A673 (cell line): ENCODE measurements around the gene PLA2G15. TPM values are rescaled to one million over a fixed set of nuclear protein-coding genes. Genes with fewer than 3 reads are reported as not detected.

ENCODE experiments used
- BruUV-seq: library from RNA; stranded (reverse); fragments of 400-500 nt; replicated peaks from 2 replicates; lab custom pipeline; 2021; lab: Mats Ljungman, UMichigan
- CTCF ChIA-PET: fragments of 300-600 bp; sonication (Branson Sonifier 250); formaldehyde crosslinking; loops from one replicate; lab custom pipeline; 2022; ENCODE audit warnings: antibody characterized with exemption; lab: Charles Lee
- POLR2A ChIA-PET: fragments of 300-600 bp; sonication (Branson Sonifier 250); formaldehyde crosslinking; loops from one replicate; lab custom pipeline; 2022; ENCODE audit warnings: antibody characterized with exemption; ENCODE audit not compliant: low non-redundant PET; lab: Charles Lee
- DNase-seq: peaks from one replicate; pipeline ENCODE4 v3.0.0-alpha.2; 2015; ENCODE audit warnings: low spot score
- H3K27ac ChIP-seq: fragments of 200-600 bp; sonication (generic); 2 replicates; pipeline ENCODE4 v1.5.1; 2016; ENCODE audit warnings: mixed run types, low read depth, mild to moderate bottlenecking, mixed read lengths, antibody characterized with exemption, low read length; ENCODE audit not compliant: poor library complexity, severe bottlenecking
- H3K27me3 ChIP-seq: fragments of 200-600 bp; sonication (generic); replicated peaks from 2 replicates; pipeline ENCODE4 v1.6.1; 2017; ENCODE audit warnings: mixed run types, low read depth, mild to moderate bottlenecking, mixed read lengths, antibody characterized with exemption, low read length; ENCODE audit not compliant: insufficient read depth, poor library complexity
- H3K36me3 ChIP-seq: fragments of 200-600 bp; sonication (generic); 2 replicates; pipeline ENCODE4 v1.6.1; 2016; ENCODE audit warnings: mixed run types, mild to moderate bottlenecking, mixed read lengths, antibody characterized with exemption, low read length; ENCODE audit not compliant: insufficient read depth, poor library complexity, severe bottlenecking
- H3K4me1 ChIP-seq: fragments of 200-600 bp; sonication (generic); 2 replicates; pipeline ENCODE4 v1.6.1; 2017; ENCODE audit warnings: mixed run types, mild to moderate bottlenecking, mixed read lengths, antibody characterized with exemption, low read length; ENCODE audit not compliant: insufficient read depth, poor library complexity, severe bottlenecking
- H3K4me3 ChIP-seq: fragments of 200-600 bp; sonication (generic); 2 replicates; pipeline ENCODE4 v1.5.1; 2016; ENCODE audit warnings: low read depth, mixed run types, mild to moderate bottlenecking, mixed read lengths, low read length; ENCODE audit not compliant: poor library complexity, severe bottlenecking
- H3K9me3 ChIP-seq: fragments of 200-600 bp; sonication (generic); 2 replicates; pipeline ENCODE4 v1.6.1; 2016; ENCODE audit warnings: mixed run types, low read depth, mild to moderate bottlenecking, mixed read lengths, antibody characterized with exemption, low read length; ENCODE audit not compliant: poor library complexity, severe bottlenecking
- CTCF ChIP-seq: fragments of 300-800, 200-600 bp; sonication (generic); conservative IDR thresholded peaks from 2 replicates; pipeline ENCODE4 v1.5.1; 2017; ENCODE audit warnings: low read depth, mild to moderate bottlenecking, antibody characterized with exemption, low read length, moderate library complexity, mixed read lengths
- EZH2 ChIP-seq: fragments of 200-600 bp; sonication (generic); IDR thresholded peaks from 2 replicates; pipeline ENCODE4 v1.6.1; 2017; ENCODE audit warnings: borderline replicate concordance, low read depth, mild to moderate bottlenecking, mixed read lengths, antibody characterized with exemption, low read length; ENCODE audit not compliant: poor library complexity, severe bottlenecking
- intact Hi-C: fragments of 100-400 bp; cut with micrococcal nuclease; formaldehyde crosslinking; loops from one replicate; pipeline ENCODE4 v1.10.0; 2022; ENCODE audit not compliant: unreplicated experiment
- total RNA-seq: library from RNA; stranded (reverse); gene quantifications from 2 replicates; pipeline ENCODE4 v1.2.3, GENCODE V29; 2021

PLA2G15 gene
- total RNA-seq, 1 experiment from 2014 or later: 8.1 TPM

GRCh38 chr16:68298907-68299561, 53.9 kb downstream of the PLA2G15 start:
- Histone ChIP-seq H3K27ac (peak overlapping the region; percentile 64), H3K4me1 (peaks cover 31% of the 10 kb centered on the region), H3K36me3 (peaks cover 79% of the 10 kb centered on the region), H3K27me3 (no peaks in the 10 kb centered on the region), H3K9me3 (no peaks in the 10 kb centered on the region), H3K4me3 (peak overlapping the region; percentile 7)
- intact Hi-C loops: no loop called here
- DNase-seq: peak; percentile 94
- no TSS peak for BruUV-seq
- ChIA-PET CTCF (interaction anchor here (1.2 to 1.5 kb wide), 2 partner anchors 12 to 35 kb away, joined by 3 to 4 read pairs; partner anchors contain the start of genes PRMT7, SLC7A6 and SLC7A6OS), POLR2A (interaction anchor here (0.6 kb wide), 1 partner anchor 12 kb away, joined by 4 read pairs; the partner anchor contains the start of genes PRMT7 and SLC7A6OS)
- TF ChIP-seq EZH2 (no peak), CTCF (no peak)

GRCh38 chr16:68299571-68300453, 54.6 kb downstream of the PLA2G15 start:
- Histone ChIP-seq H3K27me3 (no peaks in the 10 kb centered on the region), H3K27ac (peak overlapping the region; percentile 64), H3K9me3 (no peaks in the 10 kb centered on the region), H3K4me1 (peaks cover 31% of the 10 kb centered on the region), H3K36me3 (peaks cover 78% of the 10 kb centered on the region), H3K4me3 (peak overlapping the region; percentile 7)
- ChIA-PET CTCF (interaction anchor here (1.2 to 1.5 kb wide), 2 partner anchors 11 to 36 kb away, joined by 3 to 4 read pairs; partner anchors contain the start of genes PRMT7, SLC7A6 and SLC7A6OS), POLR2A (interaction anchor here (0.6 kb wide), 1 partner anchor 11 kb away, joined by 4 read pairs; the partner anchor contains the start of genes PRMT7 and SLC7A6OS)
- BruUV-seq: no TSS peak
- intact Hi-C loops: no loop called here
- no peak for DNase-seq
- TF ChIP-seq CTCF (no peak), EZH2 (no peak)

GRCh38 chr16:68300734-68301459, 55.7 kb downstream of the PLA2G15 start:
- DNase-seq: no peak
- peak overlapping the region; percentile 22 for H3K27ac ChIP-seq
- BruUV-seq: no TSS peak
- H3K4me1 ChIP-seq: peaks cover 31% of the 10 kb centered on the region
- TF ChIP-seq CTCF (no peak), EZH2 (no peak)
- H3K27me3 ChIP-seq: no peaks in the 10 kb centered on the region
- intact Hi-C loops: no loop called here
- H3K9me3 ChIP-seq: no peaks in the 10 kb centered on the region
- H3K36me3 ChIP-seq: peaks cover 77% of the 10 kb centered on the region
- H3K4me3 ChIP-seq: no peak overlapping the region
- ChIA-PET CTCF (no interaction called here), POLR2A (no interaction called here)
